Gastroesophageal sphincter (tissue), 4 donors: ENCODE results near the gene IL34. TPM values are rescaled to one million over a fixed set of nuclear protein-coding genes. Genes with fewer than 3 reads are reported as not detected.
"Not testable (repeated sequence)": the region's sequence is repeated elsewhere in the genome, so short reads cannot be mapped to it uniquely, and the experiment has no call there.

ENCODE experiments used
- ATAC-seq: fragments of 150-250 bp; one replicate; pipeline ENCODE4 v1.9.1; 2016; ENCODE audit warnings: mild to moderate bottlenecking, moderate library complexity
- H3K27ac ChIP-seq, 4 donors: fragments of 200-600 bp; sonication (generic) in 3 of 4; 1 replicate in 3 of 4; 2 replicates in 1 of 4; pipeline ENCODE4 v1.5.1; 2016 to 2019
- H3K27me3 ChIP-seq: fragments of 200-600 bp; sonication (generic); one replicate; pipeline ENCODE4 v1.5.1; 2019
- H3K36me3 ChIP-seq, 2 donors: fragments of 200-600 bp; sonication (generic); one replicate each; pipeline ENCODE4 v1.5.1; 2019; ENCODE audit warnings: control low read depth in 1 of 2
- H3K4me1 ChIP-seq, 3 donors: fragments of 200-600 bp; sonication (generic); 1 replicate in 2 of 3; 2 replicates in 1 of 3; pipeline ENCODE4 v1.5.1; 2016 to 2019; ENCODE audit warnings: control low read depth in 2 of 3
- H3K4me3 ChIP-seq, 2 donors: fragments of 200-600 bp; sonication (generic); one replicate each; pipeline ENCODE4 v1.5.1; 2019; ENCODE audit warnings: mild to moderate bottlenecking in 1 of 2, moderate library complexity in 1 of 2
- H3K9me3 ChIP-seq, 3 donors: fragments of 200-600 bp; sonication (generic); one replicate each; pipeline ENCODE4 v1.5.1; 2017 to 2019; ENCODE audit warnings: control low read depth in 2 of 3
- CTCF ChIP-seq, 4 experiments: fragments of 200-600 bp in 2 of 4; fragments of 450-650 bp in 2 of 4; sonication (generic) in 1 of 4; IDR thresholded peaks; one replicate each; pipeline ENCODE4 v1.5.1; 2017 to 2019; ENCODE audit warnings: antibody characterized with exemption in 4 of 4, mild to moderate bottlenecking in 2 of 4, moderate library complexity in 2 of 4
- EP300 ChIP-seq: sonication (generic); formaldehyde crosslinking; IDR thresholded peaks from one replicate; pipeline ENCODE4 v1.6.1; 2017; ENCODE audit warnings: antibody characterized with exemption, mild to moderate bottlenecking
- POLR2A ChIP-seq, 2 donors: fragments of 450-650 bp; IDR thresholded peaks; one replicate each; pipeline ENCODE4 v1.6.1; 2017; ENCODE audit warnings: antibody characterized with exemption in 2 of 2, mild to moderate bottlenecking in 2 of 2, moderate library complexity in 1 of 2
- POLR2AphosphoS5 ChIP-seq: sonication (generic); formaldehyde crosslinking; IDR thresholded peaks from one replicate; pipeline ENCODE4 v1.6.1; 2017; ENCODE audit warnings: antibody characterized with exemption
- WGBS, 2 donors: methylation state at CpG; one replicate each; pipeline ENCODE4 v1.1.5; 2018; ENCODE audit warnings: low coverage in 1 of 2; 5-methylcytosine and 5-hydroxymethylcytosine counted together
- total RNA-seq, 4 donors: library from RNA; depleted of rRNA; stranded (reverse); fragments of >200 nt; gene quantifications; one replicate each; pipeline ENCODE4 v1.1.0, GENCODE V29; 2016

IL34 gene
- total RNA-seq, 4 donors from 2014 or later, result 1.6 to 4.1 (median 2.8) TPM

- no peaks in the 10 kb centered on the region for H3K27me3 ChIP-seq
- H3K4me1 ChIP-seq, result peaks cover 0 to 13% (median 0%) of the 10 kb centered on the region in 3 donors
- no peak for ATAC-seq
- no peak overlapping the region for H3K27ac ChIP-seq
- H3K4me3 ChIP-seq, result no peak overlapping the region
- H3K36me3 ChIP-seq, result no peaks in the 10 kb centered on the region
- no peaks in the 10 kb centered on the region for H3K9me3 ChIP-seq
- TF ChIP-seq CTCF (IDR thresholded peaks at IDR 0.05), result no peak
- TF ChIP-seq EP300, result no peak
- TF ChIP-seq POLR2AphosphoS5, result no peak
- TF ChIP-seq POLR2A (IDR thresholded peaks at IDR 0.05), result no peak
- WGBS, 2 donors, result 93 to 100% methylated on average over 2 to 5 of the region's 8 CpGs
These were observed 33.4 kb upstream of the IL34 start for GRCh38 chr16:70612931-70613330.

GRCh38 chr16:70614208-70614951 lies 32.0 kb upstream of the IL34 start:
- TF ChIP-seq POLR2AphosphoS5 (no peak), POLR2A (IDR thresholded peaks at IDR 0.05) (no peak), CTCF (IDR thresholded peaks at IDR 0.05) (no peak), EP300 (no peak)
- Histone ChIP-seq H3K27me3 (no peaks in the 10 kb centered on the region), H3K9me3 (no peaks in the 10 kb centered on the region), H3K27ac (no peak overlapping the region), H3K4me3 (no peak overlapping the region), H3K36me3 (no peaks in the 10 kb centered on the region), H3K4me1 (peaks cover 0 to 13% (median 0%) of the 10 kb centered on the region in 3 donors)
- WGBS, 2 donors, result 56 to 81% methylated on average over 5 of the region's 5 CpGs
- no peak for ATAC-seq

GRCh38 chr16:70615945-70616344 lies 30.4 kb upstream of the IL34 start:
- no peak overlapping the region for H3K4me3 ChIP-seq
- WGBS, 2 donors, result 80 to 100% methylated on average over 3 to 5 of the region's 5 CpGs
- H3K4me1 ChIP-seq, result no peaks in the 10 kb centered on the region
- no peaks in the 10 kb centered on the region for H3K27me3 ChIP-seq
- no peaks in the 10 kb centered on the region for H3K9me3 ChIP-seq
- ATAC-seq, result no peak
- H3K27ac ChIP-seq, result no peak overlapping the region
- TF ChIP-seq POLR2AphosphoS5 (no peak), POLR2A (IDR thresholded peaks at IDR 0.05) (no peak), EP300 (no peak), CTCF (IDR thresholded peaks at IDR 0.05) (no peak)
- H3K36me3 ChIP-seq, result no peaks in the 10 kb centered on the region

- ATAC-seq, result not testable (repeated sequence)
- 77 to 80% methylated on average over 2 to 3 of the region's 3 CpGs for WGBS, 2 donors
These were observed 24.5 kb upstream of the IL34 start for GRCh38 chr16:70621864-70622263.

GRCh38 chr16:70627696-70628095 lies 18.7 kb upstream of the IL34 start:
- no peaks in the 10 kb centered on the region for H3K4me1 ChIP-seq
- H3K27ac ChIP-seq, result no peak overlapping the region
- no peaks in the 10 kb centered on the region for H3K36me3 ChIP-seq
- no peaks in the 10 kb centered on the region for H3K27me3 ChIP-seq
- no peak for TF ChIP-seq POLR2A (IDR thresholded peaks at IDR 0.05)
- TF ChIP-seq EP300, result no peak
- TF ChIP-seq CTCF (IDR thresholded peaks at IDR 0.05), result no peak
- TF ChIP-seq POLR2AphosphoS5, result no peak
- WGBS, 2 donors, result 90 to 92% methylated on average over 2 to 3 of the region's 3 CpGs
- H3K9me3 ChIP-seq, result peaks cover 0 to 11% (median 0%) of the 10 kb centered on the region in 3 donors
- no peak overlapping the region for H3K4me3 ChIP-seq
- ATAC-seq, result no peak

More at GRCh38 chr16:70621864-70622263, 24.5 kb upstream of the IL34 start:
- H3K36me3 ChIP-seq, H3K9me3 ChIP-seq, H3K27ac ChIP-seq, H3K4me3 ChIP-seq, H3K4me1 ChIP-seq, H3K27me3 ChIP-seq: not testable (repeated sequence)
